Activated CD8-positive, alpha-beta memory T cell treated with anti-CD3 and anti-CD28 coated beads, Interleukin-2, amount 50 U/mL, for 1 hour (primary cell): ENCODE measurements around the gene DEFB119.
"Not testable (repeated sequence)": the region's sequence is repeated elsewhere in the genome, so short reads cannot be mapped to it uniquely, and the experiment has no call there.

Source experiments
- DNase-seq: peaks from one replicate; pipeline ENCODE4 v3.0.0-alpha.2; 2020; ENCODE audit errors: extremely low read depth

Gene DEFB119, protein sequence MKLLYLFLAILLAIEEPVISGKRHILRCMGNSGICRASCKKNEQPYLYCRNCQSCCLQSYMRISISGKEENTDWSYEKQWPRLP

DNA sequence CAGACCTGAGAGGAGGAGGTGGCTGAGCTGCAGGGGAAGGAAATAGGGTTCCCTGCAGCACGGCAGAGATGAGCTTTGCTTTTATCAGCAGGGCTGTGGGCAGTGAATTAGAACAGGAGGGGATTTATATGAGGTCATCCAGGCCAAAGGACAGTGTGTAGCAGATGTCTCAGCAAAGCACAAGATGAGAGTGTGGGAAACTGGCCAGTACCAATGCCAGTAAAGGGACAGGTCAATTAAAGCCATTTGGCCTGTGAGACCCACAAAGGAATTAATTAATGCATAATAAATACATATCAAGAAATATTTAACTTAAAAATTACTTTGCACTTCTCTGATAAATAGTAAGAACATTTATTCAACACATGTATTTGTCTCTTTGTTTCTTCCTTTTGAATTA, at the start of gene DEFB119:
Gene DEFB119 (minus strand): TSS at position 101 of the 400 bp plus-strand sequence. CDS start 107 bp downstream, outside the sequence.
- DNase-seq, result no peak

GRCh38 chr20:31430568-31431115, 40.3 kb upstream of the DEFB119 start:
- no peak for DNase-seq

GRCh38 chr20:31427576-31427975, 37.2 kb upstream of the DEFB119 start:
- DNase-seq, result not testable (repeated sequence)

DNA sequence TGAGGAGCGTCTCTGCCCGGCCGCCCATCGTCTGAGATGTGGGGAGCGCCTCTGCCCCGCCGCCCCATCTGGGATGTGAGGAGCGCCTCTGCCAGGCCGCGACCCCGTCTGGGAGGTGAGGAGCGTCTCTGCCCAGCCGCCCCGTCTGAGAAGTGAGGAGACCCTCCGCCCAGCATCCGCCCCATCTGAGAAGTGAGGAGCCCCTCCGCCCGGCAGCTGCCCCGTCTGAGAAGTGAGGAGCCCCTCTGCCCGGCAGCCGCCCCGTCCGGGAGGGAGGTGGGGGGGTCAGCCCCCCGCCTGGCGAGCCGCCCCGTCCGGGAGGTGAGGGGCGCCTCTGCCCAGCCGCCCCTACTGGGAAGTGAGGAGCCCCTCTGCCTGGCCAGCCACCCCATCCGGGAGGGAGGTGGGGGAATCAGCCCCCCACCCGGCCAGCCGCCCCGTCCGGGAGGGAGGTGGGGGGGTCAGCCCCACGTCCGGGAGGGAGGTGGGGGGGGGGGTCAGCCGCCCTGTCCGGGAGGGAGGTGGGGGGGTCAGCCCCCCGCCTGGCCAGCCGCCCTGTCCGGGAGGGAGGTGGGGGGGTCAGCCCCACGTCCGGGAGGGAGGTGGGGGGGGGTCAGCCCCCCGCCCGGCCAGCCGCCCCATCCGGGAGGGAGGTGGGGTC, 36.6 kb upstream of the DEFB119 start:
- DNase-seq, result not testable (repeated sequence)

- no peak for DNase-seq
These were observed 35.4 kb upstream of the DEFB119 start for GRCh38 chr20:31425797-31426196.

- no peak for DNase-seq
These were observed 27.9 kb upstream of the DEFB119 start for GRCh38 chr20:31418307-31418706.

DNA sequence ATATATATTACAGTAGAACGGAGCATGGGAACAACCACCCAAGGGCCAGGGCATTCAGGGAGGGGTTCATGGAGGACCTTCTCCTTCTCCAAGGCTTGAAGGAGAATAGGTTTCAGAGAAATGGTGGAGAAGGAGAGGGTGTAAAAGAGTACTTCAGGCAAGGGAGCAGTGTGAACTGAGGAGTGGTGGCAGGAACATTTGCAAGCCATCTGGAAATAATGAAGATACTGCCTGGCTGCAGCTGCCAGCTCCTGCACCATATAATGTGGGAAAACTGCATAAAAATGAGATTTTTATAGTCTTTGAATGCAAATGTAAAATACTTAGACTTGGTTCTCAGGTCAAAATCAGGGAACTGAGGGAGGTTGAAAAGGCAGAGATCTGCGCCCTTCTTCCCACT, 25.3 kb upstream of the DEFB119 start:
- DNase-seq, result no peak

- DNase-seq, result no peak
These were observed 24.0 kb upstream of the DEFB119 start for GRCh38 chr20:31414381-31414780.

GRCh38 chr20:31410011-31410410, 19.6 kb upstream of the DEFB119 start:
- no peak for DNase-seq

DNA sequence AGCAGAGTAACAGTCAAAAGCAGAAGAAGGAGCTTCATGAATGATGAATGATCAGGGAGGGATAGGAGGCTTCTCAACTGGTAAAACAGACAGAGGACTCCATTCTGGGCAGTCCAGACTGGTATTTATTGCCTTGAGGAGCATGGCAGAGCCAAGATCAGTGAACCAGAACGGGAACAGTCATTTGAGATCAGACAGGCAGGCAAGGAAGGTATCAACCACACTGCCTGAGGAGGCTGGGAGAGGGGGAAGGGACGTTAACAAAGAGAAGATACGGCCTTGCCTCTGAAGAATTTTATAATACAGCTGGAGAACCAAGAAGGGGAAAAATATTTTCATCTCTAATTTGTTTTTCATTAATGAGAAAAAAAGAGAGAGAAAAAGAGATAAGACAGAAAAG, 15.7 kb upstream of the DEFB119 start, which contains the start of gene DEFB121:
Gene DEFB121 (minus strand): TSS at position 101 of the 400 bp plus-strand sequence. CDS start 63 bp downstream, at position 38.
- DNase-seq, result no peak

GRCh38 chr20:31403886-31404285, 13.5 kb upstream of the DEFB119 start:
- no peak for DNase-seq

DNA sequence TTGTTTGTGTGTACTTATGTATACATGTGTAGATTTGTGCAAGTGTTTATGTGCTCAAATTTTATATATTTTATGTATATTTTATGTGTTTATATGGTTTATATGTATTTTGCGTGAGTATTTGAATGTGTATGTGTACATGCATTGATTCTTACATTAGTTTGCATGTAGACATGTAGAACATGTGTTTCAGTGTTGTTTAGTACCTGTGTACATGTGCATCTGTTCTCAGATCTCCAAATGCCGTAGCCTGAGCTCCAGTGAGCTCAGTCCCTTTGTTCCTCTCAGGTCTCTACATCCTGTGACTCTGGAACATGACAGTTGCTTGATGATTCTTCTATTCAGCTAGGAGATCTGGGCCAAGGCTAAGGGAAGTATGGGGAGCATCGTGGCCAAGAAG, 4.5 kb upstream of the DEFB119 start:
- DNase-seq, result no peak

GRCh38 chr20:31392836-31393235, 2.4 kb upstream of the DEFB119 start:
- DNase-seq, result no peak

GRCh38 chr20:31374346-31374745, 16.0 kb downstream of the DEFB119 start:
- no peak for DNase-seq

- no peak for DNase-seq
These were observed 22.1 kb downstream of the DEFB119 start, which contains the start of gene DEFB118 for GRCh38 chr20:31368301-31368700. TSS of gene DEFB118 (plus strand) at chr20:31368601. CDS start at chr20:31368651, 50 bp downstream.

DNA sequence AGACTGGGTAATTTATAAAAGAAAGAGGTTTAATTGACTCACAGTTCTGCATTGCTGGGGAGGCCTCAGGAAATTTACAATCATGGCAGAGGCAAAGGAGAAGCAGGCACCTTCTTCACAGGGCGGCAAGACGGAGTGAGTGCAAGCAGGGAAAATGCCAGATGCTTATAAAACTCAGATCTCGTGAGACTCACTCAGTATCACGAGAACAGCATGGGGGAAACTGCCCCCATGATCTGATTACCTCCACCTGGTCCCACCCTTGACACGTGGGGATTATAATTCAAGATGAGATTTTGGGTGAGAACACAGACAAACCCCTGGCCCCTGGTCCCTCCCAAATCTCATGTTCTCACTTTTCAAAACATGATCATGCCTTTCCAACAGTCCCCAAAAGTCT, 26.1 kb downstream of the DEFB119 start:
- not testable (repeated sequence) for DNase-seq

DNA sequence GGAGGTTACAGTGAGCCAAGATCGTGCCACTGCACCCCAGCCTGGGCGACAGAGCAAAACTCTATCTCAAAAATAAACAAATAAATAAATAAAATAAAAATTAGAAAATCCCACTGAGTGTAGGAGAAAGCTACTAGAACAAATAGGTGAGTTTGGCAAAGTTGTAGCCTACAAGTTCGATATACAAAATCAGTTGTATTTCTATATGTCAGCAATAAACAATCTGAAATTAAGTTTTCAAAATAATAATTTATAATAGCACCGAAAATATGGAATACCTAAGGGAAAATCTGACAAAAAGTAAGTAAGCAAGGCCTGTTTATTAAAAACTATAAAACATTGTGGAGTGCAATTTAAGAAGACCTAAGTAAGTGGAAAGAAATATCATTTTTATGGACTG, 27.1 kb downstream of the DEFB119 start:
- DNase-seq, result no peak

DNA sequence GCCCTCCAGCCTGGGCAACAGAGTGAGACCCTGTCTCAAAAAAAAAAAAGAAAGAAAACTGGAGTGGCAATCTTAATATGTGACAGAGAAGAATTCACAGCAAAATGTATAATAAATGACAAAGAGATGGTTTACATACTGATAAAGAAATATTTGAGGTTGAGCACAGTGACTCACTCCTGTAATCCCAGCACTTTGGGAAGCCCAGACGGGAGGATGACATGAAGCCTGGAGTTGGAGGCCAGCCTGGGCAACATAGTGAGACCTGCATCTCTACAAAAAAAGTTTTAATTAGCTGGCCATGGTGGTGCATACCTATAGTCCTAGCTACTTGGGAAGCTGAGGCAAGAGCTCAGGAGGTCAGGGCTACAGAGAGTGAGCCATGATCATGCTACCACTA, 34.4 kb downstream of the DEFB119 start:
- DNase-seq, result no peak

- no peak for DNase-seq
These were observed 48.9 kb downstream of the DEFB119 start for GRCh38 chr20:31341470-31341869.

DNA sequence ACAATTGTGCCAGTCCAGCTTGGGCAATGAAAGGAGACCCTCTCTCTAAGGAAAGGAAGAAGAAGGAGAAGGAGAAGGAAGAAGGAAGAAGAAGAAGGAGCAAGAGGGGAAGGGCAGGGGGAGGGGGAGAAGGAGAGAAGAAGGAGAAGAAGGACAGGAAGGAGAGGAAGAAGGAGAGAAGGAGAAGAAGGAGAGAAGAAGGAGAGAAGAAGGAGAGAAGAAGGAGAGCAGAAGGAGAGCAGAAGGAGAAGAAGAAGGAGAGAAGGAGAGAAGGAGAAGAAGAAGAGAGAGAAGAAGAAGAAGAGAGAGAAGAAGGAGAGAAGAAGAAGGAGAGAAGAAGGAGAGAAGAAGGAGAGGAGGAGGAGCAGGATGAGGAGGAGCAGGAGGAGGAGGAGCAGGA, 59.5 kb downstream of the DEFB119 start:
- DNase-seq, result no peak
